GM19023 (cell line): ENCODE data around the gene CTNND2.

Experiments
- ATAC-seq: cut with Tn5 transposase; IDR thresholded peaks from one replicate; pipeline ENCODE4 v1.9.1; 2021; ENCODE audit warnings: mild to moderate bottlenecking, moderate library complexity; ENCODE audit not compliant: unreplicated experiment

CTNND2 gene, protein sequence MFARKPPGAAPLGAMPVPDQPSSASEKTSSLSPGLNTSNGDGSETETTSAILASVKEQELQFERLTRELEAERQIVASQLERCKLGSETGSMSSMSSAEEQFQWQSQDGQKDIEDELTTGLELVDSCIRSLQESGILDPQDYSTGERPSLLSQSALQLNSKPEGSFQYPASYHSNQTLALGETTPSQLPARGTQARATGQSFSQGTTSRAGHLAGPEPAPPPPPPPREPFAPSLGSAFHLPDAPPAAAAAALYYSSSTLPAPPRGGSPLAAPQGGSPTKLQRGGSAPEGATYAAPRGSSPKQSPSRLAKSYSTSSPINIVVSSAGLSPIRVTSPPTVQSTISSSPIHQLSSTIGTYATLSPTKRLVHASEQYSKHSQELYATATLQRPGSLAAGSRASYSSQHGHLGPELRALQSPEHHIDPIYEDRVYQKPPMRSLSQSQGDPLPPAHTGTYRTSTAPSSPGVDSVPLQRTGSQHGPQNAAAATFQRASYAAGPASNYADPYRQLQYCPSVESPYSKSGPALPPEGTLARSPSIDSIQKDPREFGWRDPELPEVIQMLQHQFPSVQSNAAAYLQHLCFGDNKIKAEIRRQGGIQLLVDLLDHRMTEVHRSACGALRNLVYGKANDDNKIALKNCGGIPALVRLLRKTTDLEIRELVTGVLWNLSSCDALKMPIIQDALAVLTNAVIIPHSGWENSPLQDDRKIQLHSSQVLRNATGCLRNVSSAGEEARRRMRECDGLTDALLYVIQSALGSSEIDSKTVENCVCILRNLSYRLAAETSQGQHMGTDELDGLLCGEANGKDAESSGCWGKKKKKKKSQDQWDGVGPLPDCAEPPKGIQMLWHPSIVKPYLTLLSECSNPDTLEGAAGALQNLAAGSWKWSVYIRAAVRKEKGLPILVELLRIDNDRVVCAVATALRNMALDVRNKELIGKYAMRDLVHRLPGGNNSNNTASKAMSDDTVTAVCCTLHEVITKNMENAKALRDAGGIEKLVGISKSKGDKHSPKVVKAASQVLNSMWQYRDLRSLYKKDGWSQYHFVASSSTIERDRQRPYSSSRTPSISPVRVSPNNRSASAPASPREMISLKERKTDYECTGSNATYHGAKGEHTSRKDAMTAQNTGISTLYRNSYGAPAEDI (N-terminal part only)

DNA sequence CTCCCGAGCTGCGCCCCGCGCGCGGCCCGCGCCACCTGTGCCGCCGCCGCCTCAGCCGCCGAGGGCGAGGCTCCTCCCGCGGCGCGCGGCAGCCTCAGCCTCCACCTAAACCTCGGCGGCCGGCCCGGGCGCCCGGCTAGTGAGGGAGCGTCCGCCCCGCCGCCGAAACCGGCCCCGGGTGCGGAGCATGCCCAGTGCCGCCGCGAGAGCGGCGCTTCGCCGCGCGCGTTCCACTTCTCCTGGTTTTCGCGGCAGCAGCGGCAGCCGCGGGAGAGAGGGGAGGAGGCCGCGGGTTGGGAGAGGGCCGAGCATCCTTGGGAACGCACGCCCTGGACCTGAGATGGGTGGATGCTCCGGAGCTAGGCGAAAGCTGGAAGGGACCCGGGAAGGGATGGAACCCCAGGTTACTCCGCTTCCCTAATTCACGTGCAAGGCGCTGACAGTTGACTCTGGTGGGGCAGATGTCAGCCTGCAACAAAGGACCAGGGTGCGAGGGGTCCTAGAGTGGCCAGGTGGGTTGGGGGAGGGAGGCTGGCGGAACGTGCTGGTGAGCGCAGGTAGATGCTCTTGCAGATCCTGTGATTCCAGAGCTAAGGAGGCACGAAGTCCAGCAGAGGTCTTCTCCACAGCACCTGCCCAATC lies at the start of gene CTNND2:
Gene CTNND2 (minus strand): TSS at position 182 of the 642 bp plus-strand sequence. CDS start 593 bp downstream, outside the sequence.
- ATAC-seq, result peak; percentile 34

DNA sequence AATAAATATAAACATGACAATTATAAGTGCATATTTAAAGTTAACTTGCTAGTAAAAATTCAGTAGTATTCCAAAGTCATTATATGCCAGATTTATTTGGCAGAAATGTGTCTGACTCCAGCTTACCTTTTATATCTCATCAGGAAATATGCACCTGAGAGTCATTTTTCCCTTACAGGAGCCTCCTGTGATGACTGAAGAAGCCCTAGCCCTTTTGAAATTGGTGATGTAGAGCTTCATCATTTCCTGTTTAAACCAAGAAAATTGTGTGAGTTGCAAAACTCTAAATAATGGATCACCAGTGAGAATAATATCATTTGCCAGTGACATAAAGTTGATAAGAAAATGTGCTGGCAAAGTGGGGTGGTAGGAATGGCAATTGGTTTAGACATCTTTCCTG lies 42.1 kb upstream of the CTNND2 start:
- ATAC-seq, result no peak

DNA sequence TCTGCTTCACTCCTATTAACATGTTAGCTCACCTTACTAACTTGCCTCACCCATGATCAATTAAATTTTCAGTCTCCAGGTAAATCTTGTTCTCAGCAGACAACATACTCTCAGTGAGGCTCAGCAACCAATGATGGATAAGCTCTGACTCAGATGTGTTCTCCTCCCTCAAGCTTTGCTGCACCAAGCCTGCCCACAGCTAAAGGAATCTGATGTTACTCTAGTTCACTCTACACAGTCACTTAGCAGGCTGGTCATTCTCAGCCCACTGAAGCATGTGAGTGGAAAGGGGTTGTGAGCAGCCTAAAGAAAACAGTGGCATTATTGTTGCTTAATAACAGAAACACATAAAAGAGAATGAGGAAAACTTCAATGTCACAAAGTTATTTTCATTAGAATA lies 37.3 kb upstream of the CTNND2 start:
- no peak for ATAC-seq

DNA sequence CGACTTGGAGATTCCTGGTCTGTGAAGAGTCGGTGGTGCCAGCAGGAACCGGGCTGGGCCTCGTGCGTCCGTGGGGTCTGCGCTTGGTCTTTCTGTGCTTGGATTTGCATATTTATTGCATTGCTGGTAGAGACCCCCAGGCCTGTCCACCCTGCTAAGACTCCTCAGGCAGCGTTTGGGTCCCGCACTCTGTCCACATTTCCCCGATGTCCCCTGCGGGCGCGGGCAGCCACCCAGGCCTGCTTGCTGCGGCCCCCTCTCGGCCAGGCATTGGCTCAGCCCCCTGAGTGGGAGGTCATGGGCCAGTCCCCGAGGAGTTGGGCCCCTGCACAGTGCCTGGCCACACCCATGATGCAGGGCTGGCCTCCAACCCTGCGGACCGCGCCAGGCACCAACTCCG lies 27.4 kb upstream of the CTNND2 start:
- ATAC-seq, result no peak

DNA sequence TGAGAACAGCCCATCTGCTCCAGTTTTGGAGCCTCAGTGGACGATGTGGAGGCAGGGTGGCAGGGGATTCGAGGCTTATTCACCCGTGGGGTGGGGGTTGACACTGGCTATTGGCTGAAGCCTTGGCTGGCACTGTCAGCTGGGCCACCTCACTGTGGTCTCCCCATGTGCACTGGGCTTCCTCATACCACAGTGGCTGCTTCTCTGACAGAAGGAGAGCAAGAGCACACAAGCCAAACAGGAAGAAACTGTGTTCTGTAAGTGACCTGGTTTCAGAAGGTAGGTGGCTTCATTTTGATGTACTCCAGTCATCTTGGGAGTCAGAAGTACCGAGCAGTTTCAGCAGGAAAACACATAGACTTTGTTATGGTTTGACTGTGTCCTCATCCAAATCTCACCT lies 24.7 kb upstream of the CTNND2 start:
- no peak for ATAC-seq

DNA sequence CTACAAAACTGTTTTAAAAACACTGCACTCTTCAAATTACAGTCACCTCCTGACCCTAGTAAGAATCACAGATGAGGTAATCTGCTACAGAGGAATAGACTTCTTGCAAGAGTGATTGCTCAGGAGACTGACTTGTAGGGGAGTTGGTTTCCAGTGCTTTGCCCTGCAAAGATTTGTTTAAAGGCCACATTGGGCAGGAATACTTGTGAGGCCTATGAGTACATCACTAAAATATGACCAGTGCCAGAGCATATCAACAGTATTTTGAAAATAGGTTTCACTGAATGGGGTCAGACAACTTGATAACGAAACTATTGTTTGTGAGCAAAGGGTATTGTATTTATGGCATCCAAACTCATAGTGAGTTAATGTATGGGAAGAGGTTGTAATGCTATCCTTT lies 21.5 kb upstream of the CTNND2 start:
- ATAC-seq, result no peak

DNA sequence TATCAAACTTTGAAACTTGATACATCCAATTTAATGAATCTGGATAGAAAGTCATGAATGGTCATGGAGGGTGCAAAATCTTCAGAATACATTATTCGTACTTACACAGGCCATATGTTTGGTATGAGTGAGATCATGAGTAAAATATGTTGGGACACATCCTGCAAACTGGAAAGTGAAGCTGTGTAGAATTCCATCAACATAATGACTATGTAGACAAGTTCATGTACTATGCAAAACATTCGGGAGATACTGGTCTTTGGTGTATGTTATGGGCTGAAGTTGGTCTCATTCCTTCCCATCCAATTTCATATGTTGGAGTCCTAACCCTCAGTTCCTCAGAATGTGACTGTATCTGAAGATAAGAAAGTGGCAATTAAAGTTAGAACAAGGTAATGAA lies 18.1 kb upstream of the CTNND2 start:
- no peak for ATAC-seq

DNA sequence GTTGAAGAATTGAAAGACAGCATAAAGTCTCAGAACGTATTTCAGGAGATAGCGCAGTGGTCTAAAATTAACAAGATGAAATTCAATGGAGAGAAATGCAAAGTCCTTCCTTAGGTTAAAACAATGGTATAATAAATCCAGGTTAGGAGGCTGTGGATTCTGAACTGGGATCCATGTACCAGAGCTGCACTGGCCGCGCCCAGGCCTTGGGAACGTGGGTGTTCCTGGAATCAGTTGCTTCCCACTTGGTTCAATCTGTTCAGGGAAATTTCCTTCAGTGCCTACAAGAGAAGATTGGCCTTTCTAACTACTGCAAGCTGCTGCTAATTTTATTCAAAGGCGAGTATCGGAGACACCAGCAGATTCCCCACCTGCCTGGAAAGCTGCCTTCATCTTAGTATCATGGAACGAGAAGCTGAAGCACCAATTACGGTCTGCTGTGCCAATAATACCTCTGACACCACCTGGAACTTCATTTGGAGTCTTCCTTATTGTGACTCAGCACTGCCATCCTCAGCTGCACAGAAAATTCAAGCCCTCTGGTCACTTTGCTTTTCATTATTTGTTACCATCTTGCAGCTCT lies 14.3 kb upstream of the CTNND2 start:
- ATAC-seq, result no peak

DNA sequence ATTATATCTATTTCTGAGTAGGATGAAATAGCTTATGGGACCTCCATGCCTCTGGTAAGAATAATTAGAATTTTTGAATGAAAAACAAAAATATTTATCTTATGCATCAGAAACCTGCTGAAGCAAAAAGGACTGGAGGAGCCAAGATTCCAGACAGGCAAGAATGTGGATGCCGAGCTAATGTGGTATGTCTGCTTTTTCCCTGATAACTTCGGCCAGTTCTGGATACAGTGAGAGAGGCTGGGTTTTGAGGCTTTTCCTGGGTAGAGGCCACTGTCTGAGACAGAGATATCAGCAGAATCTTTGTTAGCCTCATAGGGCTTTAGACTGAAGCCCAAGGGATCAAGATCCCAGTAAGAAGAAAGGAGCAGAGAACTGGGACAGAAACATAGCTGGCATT lies 5.2 kb upstream of the CTNND2 start:
- ATAC-seq, result no peak

DNA sequence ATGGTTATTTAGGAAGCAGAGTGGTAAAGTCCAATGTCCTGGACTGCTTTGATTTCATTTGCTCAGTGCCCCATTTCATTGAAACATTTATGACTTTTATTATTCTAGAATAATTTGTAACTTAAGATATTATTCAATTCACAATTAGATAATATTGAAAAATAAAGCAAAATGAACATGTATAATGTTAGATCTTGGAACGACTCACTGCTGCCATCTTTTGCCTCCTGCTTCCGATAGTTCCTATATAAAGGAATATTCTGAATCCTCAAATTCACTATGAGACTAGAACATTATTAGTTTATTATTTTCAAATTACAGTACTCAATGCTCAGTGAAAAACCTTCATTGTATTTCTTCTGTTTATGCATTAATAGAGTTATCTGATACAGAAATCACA lies 2.3 kb upstream of the CTNND2 start:
- no peak for ATAC-seq

DNA sequence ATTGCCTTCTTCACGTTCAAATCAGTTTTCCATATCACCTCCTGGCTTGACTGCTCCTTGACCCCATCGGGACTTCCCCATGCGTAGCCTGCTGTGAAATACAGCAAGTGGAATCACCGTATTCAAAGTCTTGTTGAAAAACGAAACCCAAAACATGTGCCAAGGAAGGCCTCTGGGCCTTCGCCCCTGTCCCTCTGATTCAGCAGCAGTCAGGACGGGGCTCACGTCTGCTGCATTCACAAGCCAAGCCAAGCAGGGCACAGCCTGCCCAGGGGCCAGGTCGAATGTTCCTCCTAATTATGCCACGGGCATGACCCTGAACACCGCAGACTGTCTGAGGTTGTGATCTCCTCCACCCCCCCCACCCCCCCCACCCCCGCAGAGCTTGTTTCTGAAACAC lies 960 bp upstream of the CTNND2 start:
- ATAC-seq, result no peak

DNA sequence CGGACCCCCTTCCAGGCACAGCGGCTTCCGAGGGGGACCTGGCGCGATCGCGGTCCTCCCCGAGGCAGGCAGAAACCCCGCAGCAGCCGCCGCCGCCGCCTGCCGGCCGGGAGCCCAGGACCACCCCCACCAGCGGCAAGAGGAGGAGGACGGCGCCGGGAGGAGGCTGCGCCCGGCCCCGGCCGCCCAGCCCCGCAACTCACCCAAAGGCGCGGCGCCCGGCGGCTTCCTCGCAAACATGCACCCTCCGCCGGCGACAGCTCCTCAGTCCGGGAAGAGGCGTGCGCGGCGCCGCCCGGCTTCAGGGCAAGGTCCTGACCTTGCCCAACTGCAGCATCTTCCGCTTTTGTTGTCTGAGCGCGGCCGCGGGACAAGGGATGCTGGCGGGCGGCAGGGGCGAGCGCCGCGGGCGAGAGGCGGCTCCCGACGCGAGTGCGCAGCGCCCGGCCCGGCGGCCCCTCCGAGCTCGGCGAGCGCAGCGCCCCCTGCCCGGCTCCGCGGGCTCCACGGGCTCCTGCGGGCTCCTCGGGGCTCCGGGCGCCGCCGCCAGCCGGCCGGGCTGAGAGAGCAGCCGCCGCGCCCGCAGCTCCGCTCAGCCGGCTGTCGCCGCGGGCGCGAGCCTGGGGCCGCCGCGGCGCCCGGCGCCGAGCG lies 507 bp downstream of the CTNND2 start:
- ATAC-seq, result peak; percentile 52

DNA sequence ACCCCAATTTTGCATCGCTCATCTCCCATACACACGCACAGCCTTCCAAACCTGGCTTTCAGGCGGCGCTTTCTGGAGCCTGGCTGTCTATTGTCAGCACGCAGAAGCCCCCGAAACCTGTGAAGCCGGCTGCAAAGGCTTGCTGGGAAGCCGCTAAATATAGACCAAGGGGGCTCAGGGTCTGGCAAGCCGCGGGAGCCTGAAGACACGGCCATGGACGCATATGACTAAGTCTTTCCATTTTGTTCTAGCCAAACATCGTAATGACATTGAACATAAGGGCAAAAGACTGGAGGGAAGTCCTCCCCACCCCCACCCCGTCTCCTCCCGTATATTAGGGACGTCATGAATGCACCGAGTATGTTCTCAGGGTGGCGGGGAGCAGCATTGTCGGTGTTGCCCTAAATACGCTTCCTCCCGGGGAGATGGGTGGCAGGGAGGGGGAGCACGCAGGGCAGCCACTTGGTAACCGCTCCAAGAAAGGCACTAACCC lies 1.1 kb downstream of the CTNND2 start:
- ATAC-seq, result no peak

DNA sequence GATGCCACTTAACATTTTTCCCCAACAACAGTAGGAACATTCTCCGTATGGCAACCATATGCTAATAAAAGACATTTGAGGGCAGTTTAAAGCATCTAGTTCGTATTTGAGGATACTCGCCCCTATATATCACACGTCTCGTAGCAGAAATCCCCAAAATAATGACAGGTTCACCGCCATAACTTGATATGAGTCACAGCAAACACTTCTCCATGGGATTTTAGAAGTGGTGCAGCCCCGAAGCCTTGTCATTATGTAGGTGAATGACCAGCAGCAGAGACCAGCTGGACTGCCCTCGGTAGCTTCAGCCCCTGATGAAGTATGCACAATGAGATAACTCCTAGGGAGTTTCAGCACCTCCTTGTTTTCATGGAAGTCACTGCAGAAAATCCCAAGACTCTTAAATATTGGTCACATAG lies 2.0 kb downstream of the CTNND2 start:
- ATAC-seq, result no peak

DNA sequence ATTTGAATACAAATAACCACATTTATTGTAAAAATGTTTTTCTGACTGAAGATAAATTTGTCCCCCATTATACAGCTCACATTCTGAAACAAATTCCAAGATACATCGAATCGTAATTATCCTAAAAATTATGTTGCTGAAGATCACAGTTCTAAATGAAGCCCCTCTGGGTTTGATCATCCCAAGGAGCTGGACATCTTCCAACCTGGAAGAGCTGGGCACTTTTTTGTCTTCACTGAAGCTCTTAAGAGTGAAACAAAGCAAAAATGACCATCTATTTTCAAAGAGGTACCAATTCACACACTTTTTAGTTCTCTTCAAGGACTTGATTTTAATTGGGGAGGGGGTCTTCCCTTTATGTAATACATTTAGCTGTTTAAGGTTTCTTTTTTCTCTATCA lies 5.5 kb downstream of the CTNND2 start:
- ATAC-seq, result no peak

DNA sequence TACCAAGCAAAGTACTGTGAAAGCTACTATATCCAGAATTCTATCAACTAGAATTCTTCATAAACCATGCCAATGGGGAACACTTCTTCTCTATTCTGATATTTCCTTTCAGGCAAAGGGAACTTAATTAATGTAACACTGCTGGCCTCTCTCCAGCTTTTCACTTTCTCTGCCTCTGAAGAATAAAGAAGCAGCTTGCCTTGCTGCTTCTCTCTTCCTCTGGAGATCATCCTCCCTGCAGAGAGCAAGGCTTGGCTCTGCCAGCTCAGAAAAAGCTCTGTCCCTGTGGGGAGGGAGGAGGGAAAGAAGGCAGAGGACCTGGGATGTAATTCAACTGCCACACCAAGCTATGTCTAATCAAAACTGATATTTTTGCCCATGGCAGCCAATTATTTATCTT lies 6.5 kb downstream of the CTNND2 start:
- ATAC-seq, result no peak

DNA sequence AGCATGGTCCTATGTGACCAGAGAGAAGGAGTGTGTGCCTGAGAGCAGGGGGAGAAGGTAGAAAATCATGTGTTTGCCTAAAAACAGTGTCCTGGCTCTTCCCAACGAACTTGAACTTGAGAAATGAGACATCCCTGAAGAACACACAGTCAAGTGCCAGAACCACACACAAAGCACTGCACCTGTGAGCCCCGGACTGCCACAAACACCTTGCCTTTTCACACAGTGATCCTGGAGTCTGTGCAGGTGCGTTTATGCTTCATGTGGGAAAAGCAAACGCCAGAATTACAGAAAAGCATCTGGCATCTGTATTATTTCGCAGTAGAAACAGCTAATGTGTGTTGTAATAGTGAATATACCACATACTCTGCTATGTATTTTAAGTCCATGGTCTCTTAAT lies 9.3 kb downstream of the CTNND2 start:
- ATAC-seq, result no peak

DNA sequence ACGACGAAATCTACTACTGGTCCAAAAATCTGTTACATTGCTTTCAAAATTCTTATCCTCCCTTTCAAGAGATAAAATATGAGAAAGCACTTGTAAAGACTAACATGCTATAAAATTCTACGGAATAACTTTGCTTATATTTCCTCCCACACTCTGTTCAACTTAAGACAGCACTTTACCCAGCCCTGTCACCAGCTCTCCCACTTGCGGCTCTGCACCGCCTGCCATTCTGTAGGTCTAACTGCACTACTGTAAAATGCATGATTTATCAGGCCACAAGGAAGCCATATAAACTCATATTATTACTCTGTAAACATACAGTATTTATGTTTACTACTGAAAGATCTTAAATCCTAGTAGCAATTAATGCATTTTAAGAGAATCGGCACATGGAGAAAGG lies 11.4 kb downstream of the CTNND2 start:
- no peak for ATAC-seq

DNA sequence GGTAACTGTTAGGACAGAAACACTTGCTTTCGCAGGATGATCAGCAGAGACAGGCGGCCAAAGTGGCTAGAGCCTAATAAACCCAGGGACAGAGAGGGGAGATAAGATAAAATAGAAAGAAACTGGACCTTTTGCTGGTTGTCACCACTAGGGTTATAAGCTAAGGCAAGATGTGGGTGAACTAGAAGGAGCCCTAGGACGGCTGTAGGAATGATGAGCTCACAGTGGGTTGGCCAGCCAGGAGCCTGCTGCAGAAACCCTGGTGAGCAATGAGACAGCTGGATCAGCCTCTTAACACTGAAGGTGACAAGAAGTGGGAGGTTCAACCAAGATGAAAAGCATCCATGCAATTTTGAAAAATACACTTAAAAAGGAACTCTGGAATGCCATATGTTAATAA lies 13.5 kb downstream of the CTNND2 start:
- ATAC-seq, result no peak

DNA sequence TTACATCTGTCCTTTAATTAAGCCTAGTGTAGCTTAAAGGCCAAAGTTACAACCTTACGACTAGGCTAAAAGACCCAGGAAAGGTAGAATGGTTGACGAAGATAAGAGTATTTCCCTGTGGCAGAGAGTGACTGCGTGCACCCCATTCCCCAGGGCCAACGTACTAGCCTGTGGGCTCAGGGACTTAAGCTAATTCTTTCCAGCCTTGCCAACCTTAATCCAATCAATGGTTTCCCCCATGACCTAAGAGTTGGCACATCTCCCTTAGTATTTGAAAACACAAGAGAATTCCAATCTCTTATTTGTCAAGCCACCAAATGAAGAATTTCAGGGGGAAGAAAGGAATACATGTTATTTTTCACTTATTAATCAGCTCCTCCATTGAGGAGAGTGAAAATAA lies 16.0 kb downstream of the CTNND2 start:
- ATAC-seq, result no peak
